HG02852 (cell line): Measurements from ENCODE around the gene CEACAM16.
"Not testable (repeated sequence)": the region's sequence is repeated elsewhere in the genome, so short reads cannot be mapped to it uniquely, and the experiment has no call there.

Experiments used
- ATAC-seq: cut with Tn5 transposase; IDR thresholded peaks from one replicate; pipeline ENCODE4 v1.9.1; 2021; ENCODE audit warnings: mild to moderate bottlenecking, moderate library complexity; ENCODE audit not compliant: unreplicated experiment

The CEACAM16 gene, protein sequence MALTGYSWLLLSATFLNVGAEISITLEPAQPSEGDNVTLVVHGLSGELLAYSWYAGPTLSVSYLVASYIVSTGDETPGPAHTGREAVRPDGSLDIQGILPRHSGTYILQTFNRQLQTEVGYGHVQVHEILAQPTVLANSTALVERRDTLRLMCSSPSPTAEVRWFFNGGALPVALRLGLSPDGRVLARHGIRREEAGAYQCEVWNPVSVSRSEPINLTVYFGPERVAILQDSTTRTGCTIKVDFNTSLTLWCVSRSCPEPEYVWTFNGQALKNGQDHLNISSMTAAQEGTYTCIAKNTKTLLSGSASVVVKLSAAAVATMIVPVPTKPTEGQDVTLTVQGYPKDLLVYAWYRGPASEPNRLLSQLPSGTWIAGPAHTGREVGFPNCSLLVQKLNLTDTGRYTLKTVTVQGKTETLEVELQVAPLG

DNA sequence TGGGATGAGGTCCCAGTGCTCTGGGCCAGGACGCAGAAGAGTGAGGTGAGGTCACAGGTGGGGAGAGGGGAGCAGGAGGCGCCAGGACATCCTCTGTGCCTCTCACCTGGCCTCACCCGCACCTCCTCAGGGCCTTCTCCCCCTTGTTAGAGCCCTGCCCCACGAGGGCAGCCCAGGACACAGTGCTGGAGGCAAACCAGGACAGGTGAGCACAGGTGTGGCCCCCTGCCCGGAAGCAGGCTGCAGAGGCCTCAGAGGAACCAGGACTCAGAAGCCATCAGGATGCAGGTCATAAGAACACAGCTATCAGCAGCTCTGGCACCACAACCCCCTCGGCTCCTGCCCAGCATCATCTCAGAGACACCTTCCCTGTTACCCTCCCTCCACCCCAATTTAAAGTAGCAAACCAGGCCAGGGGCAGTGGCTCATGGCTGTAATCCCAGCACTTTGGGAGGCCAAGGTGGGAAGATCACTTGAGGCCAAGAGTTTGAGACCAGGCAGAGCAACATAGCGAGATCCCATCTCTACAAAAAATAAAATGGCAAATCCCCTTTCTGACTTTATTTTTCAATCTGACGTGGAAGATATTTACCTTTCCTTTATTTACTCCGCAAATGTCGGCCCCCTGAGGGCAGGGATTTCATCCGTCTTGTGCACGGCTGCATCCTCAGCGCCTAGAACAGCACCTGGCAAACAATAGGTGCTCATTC, at the start of gene CEACAM16:
TSS of gene CEACAM16 (plus strand) at position 660 of the 710 bp plus-strand sequence. CDS start 2,306 bp downstream, outside the sequence.
- no peak for ATAC-seq

DNA sequence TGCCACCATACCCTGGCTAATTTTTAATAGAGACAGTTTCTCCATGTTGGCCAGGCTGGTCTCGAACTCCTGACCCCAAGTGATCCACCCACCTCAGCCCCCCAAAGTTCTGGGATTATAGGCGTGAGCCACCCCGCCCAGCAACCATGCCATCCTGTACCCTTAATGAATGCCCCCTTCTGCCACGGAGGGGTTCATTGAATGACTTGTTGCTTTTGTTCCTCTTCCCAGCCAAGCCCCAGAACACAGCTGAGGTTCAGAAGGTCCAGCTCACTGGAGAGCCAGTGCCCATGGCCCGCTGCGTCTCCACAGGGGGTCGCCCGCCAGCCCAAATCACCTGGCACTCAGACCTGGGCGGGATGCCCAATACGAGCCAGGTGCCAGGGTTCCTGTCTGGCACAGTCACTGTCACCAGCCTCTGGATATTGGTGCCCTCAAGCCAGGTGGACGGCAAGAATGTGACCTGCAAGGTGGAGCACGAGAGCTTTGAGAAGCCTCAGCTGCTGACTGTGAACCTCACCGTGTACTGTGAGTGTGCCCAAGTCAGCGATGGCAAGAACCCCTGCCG, 49.3 kb upstream of the CEACAM16 start:
- no peak for ATAC-seq

DNA sequence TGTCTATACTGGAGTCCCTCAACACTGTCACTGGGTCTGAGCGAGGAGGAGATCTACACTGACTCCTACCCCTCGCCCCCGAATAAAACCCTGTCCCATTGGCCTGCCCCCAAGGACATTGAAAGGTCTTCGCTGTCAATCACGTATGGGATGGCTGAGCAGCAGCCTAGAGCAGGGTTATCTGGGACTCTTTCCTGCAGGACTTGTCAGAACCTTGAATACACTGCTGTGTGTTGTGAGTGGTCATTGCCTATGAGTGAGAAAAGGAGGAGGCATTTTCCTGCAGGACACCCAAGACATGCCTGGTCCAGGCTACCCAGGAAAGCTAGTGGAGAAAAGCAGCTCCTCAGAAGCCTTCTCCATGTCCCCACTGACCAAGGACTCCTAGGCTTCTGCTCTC, 45.6 kb upstream of the CEACAM16 start:
- no peak for ATAC-seq

DNA sequence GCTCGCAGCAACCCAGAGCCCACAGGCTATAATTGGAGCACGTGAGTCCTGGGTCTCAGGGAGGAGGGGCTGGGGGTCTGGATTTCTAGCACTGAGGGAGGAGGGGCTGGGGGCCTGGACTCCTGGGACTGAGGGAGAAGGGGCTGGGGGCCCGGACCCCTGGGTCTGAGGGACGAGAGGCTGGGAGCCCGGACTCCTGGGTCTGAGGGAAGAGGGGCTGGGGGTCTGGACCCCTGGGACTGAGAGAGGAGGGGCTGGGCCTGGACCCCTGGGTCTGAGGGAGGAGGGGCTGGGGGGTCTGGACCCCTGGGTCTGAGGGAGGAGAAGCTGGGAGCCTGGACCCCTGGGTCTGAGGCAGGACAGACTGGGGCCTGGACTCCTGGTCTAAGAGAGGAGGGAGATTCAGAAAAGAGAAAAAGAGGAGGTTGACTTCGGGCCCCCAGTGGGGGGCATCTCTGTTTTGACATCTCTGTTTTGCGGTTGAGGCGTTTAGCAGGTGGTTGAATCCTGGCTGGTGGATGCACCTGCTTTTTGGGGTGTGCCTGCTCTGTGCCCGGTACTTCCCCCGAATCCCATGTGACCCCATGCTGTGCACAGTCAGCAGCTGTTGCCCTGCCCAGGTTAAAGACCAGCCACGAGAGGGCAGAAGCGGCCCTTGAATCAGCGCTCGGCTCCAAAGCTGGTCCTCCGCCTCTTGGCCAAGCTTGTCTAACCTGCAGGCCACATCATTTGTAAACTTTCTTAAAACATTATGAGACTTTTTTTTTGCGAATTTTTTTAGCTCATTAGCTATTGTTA, 44.8 kb upstream of the CEACAM16 start:
- ATAC-seq, result no peak

DNA sequence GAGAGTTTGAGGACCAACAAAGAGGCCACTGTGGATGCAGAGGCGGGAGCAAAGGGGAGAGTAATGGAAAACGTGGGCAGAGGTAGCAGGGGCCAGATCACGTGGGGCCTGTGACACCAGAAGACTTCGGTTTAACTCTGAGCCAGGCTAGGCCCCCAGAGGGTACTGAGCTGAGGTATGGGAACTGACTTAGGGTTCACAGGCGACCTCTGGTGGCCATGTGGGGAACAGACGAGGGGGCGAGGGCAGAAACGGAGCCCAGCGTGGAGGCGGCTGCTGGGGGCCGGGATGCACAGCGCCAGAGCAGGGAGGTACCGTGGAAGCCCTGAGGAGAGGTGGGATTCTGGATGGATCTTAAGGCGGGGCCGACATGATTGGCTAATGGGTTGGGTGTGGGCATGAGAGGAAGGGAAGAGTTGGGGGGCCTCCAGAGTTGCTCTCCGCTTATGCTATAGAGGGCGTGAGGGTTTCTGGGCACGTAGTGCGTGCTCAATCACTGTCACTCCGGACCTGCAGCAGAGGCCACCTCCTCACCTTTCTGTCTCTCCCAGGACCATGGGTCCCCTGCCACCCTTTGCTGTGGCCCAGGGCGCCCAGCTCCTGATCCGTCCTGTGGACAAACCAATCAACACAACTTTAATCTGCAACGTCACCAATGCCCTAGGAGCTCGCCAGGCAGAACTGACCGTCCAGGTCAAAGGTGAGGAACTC, 41.6 kb upstream of the CEACAM16 start:
- ATAC-seq, result no peak

DNA sequence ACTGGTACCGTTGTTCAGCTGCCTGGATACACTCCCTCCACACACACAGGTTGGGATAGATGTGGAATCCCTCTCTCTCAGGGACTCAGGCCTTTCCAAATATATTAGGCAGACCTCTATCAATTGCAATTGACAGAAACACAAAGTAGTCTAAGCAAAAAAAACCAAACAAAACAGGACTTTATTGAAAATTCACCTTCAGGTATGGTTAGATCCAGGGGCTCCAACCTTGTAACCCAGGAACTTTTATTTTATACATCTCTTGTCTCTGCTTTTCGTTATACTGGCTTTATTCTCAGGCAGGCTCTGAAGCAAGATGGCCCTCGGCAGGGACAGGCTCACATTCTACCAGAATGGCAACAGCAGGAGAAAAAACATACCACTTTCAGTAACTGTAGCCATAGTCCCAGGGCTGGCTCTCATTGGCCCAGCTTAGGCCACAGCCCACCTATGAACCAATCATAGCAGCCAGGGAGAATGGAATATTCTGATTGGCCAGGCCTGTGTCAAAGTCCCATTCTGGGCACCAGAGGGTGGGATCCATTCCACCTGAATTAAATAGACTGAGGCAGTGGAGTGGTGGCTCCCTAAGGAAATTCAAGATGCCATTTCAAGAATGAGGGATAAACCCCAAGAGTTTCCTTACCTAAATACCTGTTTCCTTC, 40.8 kb upstream of the CEACAM16 start:
- no peak for ATAC-seq

DNA sequence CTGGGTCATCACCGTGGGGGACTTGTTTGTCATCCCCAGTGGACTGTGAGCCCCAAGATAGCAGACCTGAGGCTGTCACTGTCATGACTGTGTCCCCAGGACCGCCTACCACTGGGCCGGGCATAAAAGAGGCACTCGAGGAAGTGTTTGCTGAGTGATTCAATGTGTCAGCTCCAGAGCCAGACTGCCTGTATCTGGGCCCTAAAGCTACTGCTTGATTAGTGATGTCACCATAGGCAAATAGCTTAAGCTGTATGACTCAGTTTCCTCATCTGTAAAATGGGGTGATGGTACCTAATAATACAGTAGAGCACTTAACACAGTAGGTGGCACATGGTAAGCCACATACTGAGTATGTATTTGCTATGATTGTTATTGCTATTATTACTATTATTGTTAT, 38.9 kb upstream of the CEACAM16 start:
- ATAC-seq, result no peak

DNA sequence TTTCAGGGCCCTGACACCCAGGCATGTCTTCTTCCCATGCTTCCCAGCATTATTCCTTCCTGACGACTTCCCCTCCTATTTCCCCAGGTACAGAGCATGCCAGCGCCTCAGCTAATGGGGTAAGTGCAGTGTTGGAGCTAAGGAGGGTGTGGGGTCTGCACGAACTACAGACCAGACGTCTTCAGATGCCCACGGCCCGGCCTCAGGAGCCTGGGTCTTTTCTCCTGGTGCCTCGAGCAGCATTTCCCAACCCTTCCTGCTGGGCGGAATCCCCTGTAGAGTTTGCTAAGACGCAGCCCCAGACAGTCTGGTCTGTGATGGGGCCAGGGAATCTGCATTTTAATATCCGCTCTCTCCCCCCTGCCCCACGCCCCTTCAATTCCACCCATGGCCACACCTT, 37.7 kb upstream of the CEACAM16 start:
- ATAC-seq, result no peak

DNA sequence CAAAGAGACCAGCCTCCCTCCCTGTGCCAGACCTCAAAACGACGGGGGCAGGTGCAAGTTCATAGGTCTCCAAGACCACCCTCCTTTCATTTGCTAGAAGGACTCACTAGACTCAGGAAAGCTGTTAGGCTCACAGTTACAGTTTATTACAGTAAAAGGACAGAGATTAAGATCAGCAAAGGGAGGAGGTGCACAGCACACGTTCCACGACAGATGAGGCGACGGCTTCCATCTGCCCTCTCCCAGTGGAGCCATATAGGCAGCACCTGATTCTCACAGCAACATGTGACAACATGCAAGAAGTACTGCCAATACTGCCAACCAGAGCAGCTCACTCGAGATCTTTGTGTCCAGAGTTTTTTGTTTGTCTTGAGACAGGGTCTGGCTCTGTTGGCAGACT, 37.0 kb upstream of the CEACAM16 start:
- no peak for ATAC-seq

DNA sequence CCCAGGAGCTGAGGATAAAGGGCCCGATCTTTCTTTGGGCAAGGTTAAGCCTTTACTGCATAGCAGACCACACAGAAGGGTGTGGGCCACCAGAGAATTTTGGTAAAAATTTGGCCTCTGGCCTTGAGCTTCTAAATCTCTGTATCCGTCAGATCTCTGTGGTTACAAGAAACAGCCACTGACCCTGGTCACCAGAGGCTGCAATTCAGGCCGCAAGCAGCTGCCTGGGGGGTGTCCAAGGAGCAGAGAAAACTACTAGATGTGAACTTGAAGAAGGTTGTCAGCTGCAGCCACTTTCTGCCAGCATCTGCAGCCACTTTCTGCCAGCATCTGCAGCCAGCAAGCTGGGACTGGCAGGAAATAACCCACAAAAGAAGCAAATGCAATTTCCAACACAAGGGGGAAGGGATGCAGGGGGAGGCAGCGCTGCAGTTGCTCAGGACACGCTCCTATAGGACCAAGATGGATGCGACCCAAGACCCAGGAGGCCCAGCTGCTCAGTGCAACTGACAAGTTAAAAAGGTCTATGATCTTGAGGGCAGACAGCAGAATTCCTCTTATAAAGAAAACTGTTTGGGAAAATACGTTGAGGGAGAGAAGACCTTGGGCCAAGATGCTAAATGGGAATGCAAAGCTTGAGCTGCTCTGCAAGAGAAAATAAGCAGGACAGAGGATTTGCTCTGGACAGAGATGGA, 36.1 kb upstream of the CEACAM16 start:
- no peak for ATAC-seq

DNA sequence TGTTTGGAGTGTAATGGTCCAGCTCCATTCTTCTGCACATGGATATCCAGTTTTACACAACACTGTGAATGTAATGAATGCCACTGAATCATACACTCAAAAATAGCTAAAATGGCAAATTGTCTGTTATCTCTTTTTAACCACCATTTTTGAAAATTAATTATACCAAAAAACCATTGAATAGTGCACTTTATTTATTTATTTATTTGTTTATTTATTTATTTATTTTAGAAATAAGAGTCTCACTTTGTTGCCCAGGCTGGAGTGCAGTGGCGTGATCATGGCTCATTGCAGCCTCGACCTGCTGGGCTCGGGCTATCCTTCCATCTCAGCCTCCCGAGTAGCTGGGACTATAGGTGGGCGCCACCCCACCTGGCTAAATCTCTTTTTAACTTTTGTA, 35.0 kb upstream of the CEACAM16 start:
- ATAC-seq, result no peak

DNA sequence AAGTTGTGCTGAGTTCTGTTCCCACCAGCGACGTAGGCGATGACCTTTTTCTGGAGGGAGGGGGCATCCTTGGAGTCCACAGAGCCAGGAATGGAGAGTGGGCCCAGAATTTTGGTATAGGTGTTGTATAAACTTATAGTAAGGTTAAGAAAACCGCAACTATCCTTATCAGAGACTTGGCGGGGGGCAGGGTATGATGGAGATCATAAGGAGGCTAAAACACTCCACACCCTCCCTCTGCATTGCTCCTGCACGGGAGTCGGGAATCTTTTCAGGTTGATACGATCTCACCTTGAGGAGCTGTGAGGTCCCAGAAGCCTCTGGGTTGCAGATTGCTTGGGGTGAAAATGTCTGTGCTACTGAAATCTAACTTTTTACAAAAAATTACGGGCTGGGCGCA, 34.0 kb upstream of the CEACAM16 start:
- ATAC-seq, result no peak

DNA sequence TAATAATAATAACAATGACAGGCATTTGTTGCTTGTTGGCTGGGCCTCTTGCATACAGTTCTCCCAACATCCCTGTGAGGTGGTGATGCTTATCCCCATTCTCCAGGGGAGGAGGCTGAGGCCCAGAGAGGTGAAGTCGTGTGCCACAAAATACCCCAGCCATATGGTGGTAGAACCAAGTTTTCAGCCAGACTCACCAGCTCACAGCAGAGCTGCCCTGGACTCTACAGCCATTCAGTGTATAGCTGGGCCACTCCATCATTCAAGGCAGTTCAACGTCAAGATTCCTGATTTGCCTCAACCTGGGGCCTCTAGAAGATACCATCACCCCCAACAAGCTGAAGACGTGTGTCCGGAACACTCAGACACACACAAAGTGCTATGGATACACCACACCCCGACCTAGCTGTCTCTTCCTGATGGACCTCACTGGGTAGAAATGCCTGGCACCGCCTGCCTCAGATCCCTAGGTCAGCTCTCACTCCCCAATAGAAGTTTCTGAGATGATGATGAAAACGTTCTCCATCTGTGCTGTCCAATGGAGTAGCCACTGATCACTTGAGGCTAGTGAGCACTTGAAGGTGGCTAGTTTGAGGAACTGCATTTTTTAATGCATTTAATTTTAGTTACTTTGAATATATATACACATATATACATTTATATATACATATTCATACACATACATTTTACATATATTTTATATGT, 31.9 kb upstream of the CEACAM16 start:
- no peak for ATAC-seq

DNA sequence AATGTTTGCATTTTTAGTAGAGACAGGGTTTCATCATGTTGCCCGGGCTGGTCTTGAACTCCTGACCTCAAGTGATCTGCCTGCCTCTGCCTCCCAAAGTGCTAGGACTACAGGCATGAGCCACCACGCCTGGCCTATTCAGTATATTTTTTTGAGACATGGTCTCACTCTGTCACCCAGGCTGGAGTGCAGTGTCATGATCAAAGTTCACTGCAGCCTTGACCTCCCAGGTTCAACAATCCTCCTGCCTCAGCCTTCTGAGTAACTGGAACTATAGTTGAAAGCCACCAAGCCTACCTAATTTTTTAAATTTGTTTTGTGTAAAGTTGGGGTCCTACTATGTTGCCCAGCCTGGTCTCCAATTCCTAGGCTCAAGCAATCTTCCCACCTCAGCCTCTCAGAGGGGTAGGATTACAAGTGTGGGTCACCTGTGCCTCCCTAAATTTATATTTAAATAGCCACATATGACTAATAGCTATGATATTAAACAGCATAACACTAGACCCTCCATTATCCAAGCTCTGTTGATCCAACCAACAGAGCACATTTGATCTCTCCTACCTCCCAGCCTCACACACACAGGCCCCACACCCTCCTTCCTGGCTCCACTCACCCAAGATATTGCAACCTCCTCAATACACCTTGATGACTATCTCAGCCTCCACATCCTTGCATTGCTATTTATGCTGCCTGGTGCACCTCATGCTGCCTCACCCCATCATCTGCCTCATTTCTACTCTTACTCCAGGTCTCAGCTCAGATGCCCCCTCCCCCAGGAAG, 29.8 kb upstream of the CEACAM16 start:
- no peak for ATAC-seq

DNA sequence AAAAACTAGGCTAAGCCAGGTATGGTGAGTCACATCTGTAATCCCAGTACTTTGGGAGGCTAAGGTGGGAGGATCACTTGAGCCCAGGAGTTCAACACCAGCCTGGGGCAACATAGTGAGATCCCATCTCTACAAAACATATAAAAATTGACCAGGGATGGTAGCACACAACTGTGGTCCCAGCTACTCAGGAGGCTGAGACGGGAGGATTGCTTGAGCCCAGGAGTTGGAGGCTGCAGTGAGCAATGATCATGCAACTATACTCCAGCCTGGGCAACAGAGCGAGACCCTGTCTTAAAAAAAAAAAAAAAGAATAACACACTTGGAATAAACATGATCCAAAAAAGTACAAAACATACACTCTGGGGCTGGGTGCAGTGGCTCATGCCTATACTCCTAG, 28.9 kb upstream of the CEACAM16 start:
- ATAC-seq, result not testable (repeated sequence)

DNA sequence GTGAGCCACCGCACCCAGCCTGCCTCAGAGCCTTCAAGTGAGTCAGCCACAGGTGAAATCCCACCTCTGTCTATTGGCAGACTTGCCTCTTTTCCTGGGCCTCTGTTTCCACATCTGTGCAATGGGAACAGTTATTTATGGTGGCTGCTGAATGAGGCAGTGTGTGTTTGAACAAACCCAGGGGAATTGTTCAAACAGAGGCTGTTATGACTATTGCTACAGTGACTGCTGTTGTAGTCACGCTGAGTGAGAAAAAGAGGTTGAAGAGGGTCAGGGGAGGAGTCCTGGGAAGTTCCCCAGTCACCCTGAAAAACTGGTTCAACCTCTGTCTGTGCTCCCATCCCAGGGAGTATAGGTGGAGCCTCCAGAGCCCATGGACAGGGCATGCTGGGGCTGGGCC, 27.6 kb upstream of the CEACAM16 start, which contains the start of gene CEACAM19:
TSS of gene CEACAM19 (plus strand) at position 83 of the 400 bp plus-strand sequence. CDS start 450 bp downstream, outside the sequence.
- no peak for ATAC-seq

DNA sequence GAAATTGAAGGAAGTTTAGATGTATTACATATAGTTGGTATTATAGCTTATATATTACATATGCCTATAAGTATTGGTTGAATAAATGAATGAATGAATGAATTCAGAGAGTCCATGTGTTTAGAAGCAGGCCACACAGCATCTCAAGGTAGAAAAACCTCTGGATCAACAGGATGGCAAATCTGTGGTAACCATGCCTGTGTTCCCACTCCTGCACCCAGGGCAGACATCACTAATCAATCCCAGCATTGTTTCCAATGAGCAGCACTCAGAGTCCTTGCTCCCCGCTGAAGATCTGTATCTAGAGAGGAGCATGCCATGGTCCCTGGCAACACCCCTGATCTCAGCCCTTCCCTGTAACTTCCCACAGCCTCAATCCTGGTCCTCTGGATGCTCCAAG, 26.7 kb upstream of the CEACAM16 start:
- no peak for ATAC-seq

DNA sequence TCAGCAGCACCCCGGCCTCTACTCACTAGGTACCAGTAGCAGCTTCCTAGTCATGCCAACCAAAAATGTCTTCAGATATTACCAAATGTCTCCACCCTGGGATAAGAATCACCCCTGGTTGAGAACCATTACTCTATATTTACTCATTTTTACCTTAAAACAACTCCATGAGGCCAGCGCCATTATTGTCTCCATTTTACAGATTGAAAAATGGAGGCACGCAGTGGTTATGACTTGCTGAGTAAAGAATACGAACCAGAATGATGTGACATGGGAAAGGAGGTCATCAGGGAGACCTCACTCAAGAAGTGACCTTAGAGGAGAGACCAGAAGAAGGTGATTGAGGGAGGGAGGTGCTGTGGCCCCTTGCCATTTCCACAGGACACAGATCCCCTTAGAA, 25.4 kb upstream of the CEACAM16 start:
- ATAC-seq, result no peak
